Chondrocyte (in vitro differentiated cells): Measurements from ENCODE around the gene KAZN. TPM values are rescaled to one million over a fixed set of nuclear protein-coding genes. Genes with fewer than 3 reads are reported as not detected.

Experiments
- DNase-seq: peaks from one replicate; pipeline ENCODE4 v3.0.0; 2021; ENCODE audit warnings: mixed read lengths, low spot score
- H3K27ac Mint-ChIP-seq: one replicate; pipeline ENCODE4 v1.8.0; 2021; ENCODE audit warnings: mild to moderate bottlenecking, moderate library complexity, mixed read lengths; ENCODE audit not compliant: unreplicated experiment
- H3K27me3 Mint-ChIP-seq: 2 replicates; pipeline ENCODE4 v1.8.0; 2021; ENCODE audit warnings: low read depth, mixed read lengths
- H3K36me3 Mint-ChIP-seq: 2 replicates; pipeline ENCODE4 v1.8.0; 2021; ENCODE audit warnings: low read depth, mixed read lengths
- H3K4me1 Mint-ChIP-seq: 2 replicates; pipeline ENCODE4 v1.8.0; 2021; ENCODE audit warnings: low read depth, mild to moderate bottlenecking, mixed read lengths
- H3K4me3 Mint-ChIP-seq: one replicate; pipeline ENCODE4 v1.8.0; 2021; ENCODE audit warnings: mild to moderate bottlenecking, moderate library complexity, mixed read lengths; ENCODE audit not compliant: unreplicated experiment
- H3K9me3 Mint-ChIP-seq: 2 replicates; pipeline ENCODE4 v1.8.0; 2021; ENCODE audit warnings: low read depth, mixed read lengths
- CTCF ChIP-seq: fragments of 200-600 bp; sonication (generic); IDR thresholded peaks from 2 replicates; pipeline ENCODE4 v1.5.0; 2021; ENCODE audit warnings: antibody characterized with exemption, mild to moderate bottlenecking, moderate library complexity
- total RNA-seq: library from RNA; stranded (reverse); gene quantifications from 3 replicates; pipeline ENCODE4 v1.2.1, GENCODE V29; 2021

KAZN gene
- total RNA-seq, 1 donor from 2014 or later, result 29.6 TPM

GRCh38 chr1:14612256-14612655 is 13.8 kb downstream of the KAZN start:
- TF ChIP-seq CTCF, result no peak
- DNase-seq, result no peak
- no peaks in the 10 kb centered on the region for H3K36me3 Mint-ChIP-seq
- peaks cover 4% of the 10 kb centered on the region for H3K27me3 Mint-ChIP-seq
- H3K4me3 Mint-ChIP-seq, result no peak overlapping the region
- no peak overlapping the region for H3K27ac Mint-ChIP-seq
- H3K4me1 Mint-ChIP-seq, result no peaks in the 10 kb centered on the region
- no peaks in the 10 kb centered on the region for H3K9me3 Mint-ChIP-seq

- Mint-ChIP-seq H3K9me3 (no peaks in the 10 kb centered on the region), H3K4me1 (no peaks in the 10 kb centered on the region), H3K27me3 (no peaks in the 10 kb centered on the region), H3K4me3 (no peak overlapping the region), H3K27ac (no peak overlapping the region), H3K36me3 (no peaks in the 10 kb centered on the region)
- no peak for TF ChIP-seq CTCF
- DNase-seq, result no peak
These were observed 15.4 kb downstream of the KAZN start for GRCh38 chr1:14613926-14614325.

GRCh38 chr1:14614341-14614740 is 15.9 kb downstream of the KAZN start:
- H3K27ac Mint-ChIP-seq, result no peak overlapping the region
- DNase-seq, result no peak
- no peak for TF ChIP-seq CTCF
- H3K9me3 Mint-ChIP-seq, result no peaks in the 10 kb centered on the region
- H3K4me3 Mint-ChIP-seq, result no peak overlapping the region
- H3K4me1 Mint-ChIP-seq, result no peaks in the 10 kb centered on the region
- no peaks in the 10 kb centered on the region for H3K27me3 Mint-ChIP-seq
- H3K36me3 Mint-ChIP-seq, result no peaks in the 10 kb centered on the region

- no peak for TF ChIP-seq CTCF
- H3K4me1 Mint-ChIP-seq, result no peaks in the 10 kb centered on the region
- no peaks in the 10 kb centered on the region for H3K36me3 Mint-ChIP-seq
- no peaks in the 10 kb centered on the region for H3K27me3 Mint-ChIP-seq
- peaks cover 3% of the 10 kb centered on the region for H3K9me3 Mint-ChIP-seq
- DNase-seq, result no peak
- H3K27ac Mint-ChIP-seq, result no peak overlapping the region
- no peak overlapping the region for H3K4me3 Mint-ChIP-seq
These were observed 17.2 kb downstream of the KAZN start for GRCh38 chr1:14615549-14616218.

GRCh38 chr1:14616632-14617396 is 18.3 kb downstream of the KAZN start:
- Mint-ChIP-seq H3K9me3 (peaks cover 3% of the 10 kb centered on the region), H3K4me3 (no peak overlapping the region), H3K4me1 (no peaks in the 10 kb centered on the region), H3K27me3 (no peaks in the 10 kb centered on the region), H3K36me3 (no peaks in the 10 kb centered on the region), H3K27ac (no peak overlapping the region)
- TF ChIP-seq CTCF, result no peak
- no peak for DNase-seq
